ENCODE data around the gene DGKD.
A peak's percentile ranks its signal among the peaks of the same experiment; 100 is the strongest.
"Not testable (repeated sequence)": the region's sequence is repeated elsewhere in the genome, so short reads cannot be mapped to it uniquely, and the experiment has no call there.

The DGKD gene, protein sequence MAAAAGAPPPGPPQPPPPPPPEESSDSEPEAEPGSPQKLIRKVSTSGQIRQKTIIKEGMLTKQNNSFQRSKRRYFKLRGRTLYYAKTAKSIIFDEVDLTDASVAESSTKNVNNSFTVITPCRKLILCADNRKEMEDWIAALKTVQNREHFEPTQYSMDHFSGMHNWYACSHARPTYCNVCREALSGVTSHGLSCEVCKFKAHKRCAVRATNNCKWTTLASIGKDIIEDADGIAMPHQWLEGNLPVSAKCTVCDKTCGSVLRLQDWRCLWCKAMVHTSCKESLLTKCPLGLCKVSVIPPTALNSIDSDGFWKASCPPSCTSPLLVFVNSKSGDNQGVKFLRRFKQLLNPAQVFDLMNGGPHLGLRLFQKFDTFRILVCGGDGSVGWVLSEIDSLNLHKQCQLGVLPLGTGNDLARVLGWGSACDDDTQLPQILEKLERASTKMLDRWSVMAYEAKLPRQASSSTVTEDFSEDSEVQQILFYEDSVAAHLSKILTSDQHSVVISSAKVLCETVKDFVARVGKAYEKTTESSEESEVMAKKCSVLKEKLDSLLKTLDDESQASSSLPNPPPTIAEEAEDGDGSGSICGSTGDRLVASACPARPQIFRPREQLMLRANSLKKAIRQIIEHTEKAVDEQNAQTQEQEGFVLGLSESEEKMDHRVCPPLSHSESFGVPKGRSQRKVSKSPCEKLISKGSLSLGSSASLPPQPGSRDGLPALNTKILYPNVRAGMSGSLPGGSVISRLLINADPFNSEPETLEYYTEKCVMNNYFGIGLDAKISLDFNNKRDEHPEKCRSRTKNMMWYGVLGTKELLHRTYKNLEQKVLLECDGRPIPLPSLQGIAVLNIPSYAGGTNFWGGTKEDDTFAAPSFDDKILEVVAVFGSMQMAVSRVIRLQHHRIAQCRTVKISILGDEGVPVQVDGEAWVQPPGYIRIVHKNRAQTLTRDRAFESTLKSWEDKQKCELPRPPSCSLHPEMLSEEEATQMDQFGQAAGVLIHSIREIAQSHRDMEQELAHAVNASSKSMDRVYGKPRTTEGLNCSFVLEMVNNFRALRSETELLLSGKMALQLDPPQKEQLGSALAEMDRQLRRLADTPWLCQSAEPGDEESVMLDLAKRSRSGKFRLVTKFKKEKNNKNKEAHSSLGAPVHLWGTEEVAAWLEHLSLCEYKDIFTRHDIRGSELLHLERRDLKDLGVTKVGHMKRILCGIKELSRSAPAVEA
- total RNA-seq = 55.7 to 121 reads per million in 2 experiments

DNA sequence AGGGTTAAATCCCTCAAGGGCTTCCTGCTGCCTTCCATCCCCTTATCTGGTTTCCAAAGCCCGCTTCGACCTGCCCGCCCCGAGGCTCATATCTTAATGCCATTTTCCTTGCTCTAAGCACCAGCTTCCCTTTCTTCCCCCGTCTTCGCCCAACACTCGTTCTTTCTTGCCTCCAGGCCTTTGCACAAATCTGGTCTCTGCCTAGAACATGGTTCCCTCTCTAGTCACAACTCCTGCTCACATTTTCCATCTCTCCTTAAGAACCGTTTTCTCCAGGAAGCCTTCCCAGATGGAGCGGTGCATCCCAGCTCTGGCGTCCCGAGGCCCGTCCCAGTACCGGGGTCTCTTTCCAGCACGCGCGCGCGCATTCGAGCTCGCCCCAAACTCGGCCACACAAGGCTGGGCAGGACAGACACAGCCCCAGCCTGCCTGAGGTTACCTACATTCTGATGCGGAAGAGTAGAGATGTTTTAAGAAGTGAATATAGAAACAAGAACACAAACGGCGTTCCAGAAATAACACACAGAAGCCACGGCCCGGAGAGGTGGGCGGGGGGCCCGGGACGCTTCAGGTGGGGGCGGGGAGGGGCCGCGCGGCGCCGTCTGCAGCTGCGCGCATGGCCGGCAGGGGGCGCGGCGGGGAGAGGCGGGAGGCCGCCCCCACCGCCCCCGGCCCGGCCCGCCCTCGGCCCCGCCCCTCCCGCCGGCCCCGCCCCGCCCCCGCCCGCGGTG lies at the start of gene DGKD:
Gene DGKD, plus strand, starts transcription at position 726 of the 731 bp plus-strand sequence. CDS start 25 bp downstream, outside the sequence.
- peak; percentile 65 for DNase-seq (ENCODE audit: low read depth)

GRCh38 chr2:233307565-233307964 lies 46.7 kb upstream of the DGKD start, which contains the start of gene SAG:
SAG (plus strand) TSS chr2:233307816; CDS start chr2:233309190, 1,374 bp downstream.
- no peak for DNase-seq (ENCODE audit: low read depth)

DNA sequence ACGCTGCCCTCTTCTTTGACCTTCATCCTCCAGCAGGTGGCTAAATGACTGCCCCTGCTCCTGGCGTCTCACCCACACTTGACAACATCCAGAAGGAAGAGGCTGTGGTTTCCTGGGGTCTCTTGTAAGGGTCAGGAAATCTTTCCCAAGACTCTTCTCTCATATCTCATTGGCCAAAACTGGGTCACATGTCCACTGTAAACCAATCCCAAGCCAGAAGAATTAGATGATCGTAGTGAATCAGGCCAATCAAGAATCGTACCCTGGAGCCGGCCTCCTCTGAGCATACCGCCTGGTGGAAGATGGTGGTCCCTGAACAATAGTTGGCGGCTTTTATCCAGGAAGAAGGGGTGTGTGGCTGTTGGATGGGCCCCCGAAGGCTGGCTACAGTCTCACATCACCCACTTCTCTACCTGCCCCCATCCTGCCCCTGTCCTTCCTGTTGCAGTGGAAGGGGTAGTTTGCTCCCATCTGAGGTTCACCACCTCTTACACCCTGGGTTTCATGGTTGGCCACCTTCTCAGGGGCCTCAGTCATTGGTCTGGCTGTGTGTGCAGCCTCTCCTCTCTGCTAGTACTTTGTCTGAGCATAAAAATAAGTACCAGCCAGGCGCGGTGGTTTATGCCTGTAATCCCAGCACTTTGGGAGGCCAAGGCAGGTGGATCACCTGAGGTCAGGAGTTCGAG lies 42.9 kb upstream of the DGKD start:
- DNase-seq (ENCODE audit: low read depth) = no peak

- no peak for DNase-seq (ENCODE audit: low read depth)
These were observed 41.4 kb upstream of the DGKD start for GRCh38 chr2:233312874-233313273.

- no peak for DNase-seq (ENCODE audit: low read depth)
These were observed 39.9 kb upstream of the DGKD start for GRCh38 chr2:233314180-233314925.

DNA sequence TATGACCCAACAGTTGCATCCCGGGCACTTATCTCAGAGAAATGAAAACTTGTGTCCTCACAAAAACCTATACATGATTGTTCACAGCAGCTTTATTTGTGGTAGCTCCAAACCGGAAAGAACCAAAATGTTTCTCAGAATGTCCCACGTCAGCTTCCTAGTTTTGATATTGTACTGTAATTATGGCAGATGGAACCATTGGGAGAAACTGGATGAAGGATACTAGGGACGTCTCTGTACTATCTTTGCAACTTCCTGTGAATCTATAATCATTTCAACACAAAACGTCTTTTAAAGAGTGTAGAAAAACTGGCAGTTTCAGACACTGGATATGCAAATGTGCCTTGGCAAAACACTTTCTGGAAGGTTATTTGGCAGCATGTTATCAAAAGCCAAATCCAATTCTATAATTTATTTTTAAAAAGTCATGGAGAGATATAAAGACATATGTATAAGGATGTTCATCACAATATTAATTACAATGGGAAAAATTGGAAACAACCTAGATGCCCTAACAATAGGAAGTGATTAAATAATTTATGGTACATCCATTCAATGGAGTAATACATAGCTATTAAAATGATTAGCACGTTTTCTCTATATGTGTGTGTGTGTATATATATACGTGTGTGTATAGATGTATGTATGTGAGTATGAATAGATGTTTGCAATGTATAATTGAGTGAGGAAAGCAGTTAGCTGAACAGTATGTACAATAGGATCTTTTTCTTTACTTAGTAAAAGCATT lies 36.9 kb upstream of the DGKD start:
- DNase-seq (ENCODE audit: low read depth) = no peak

- no peak for DNase-seq (ENCODE audit: low read depth)
These were observed 35.0 kb upstream of the DGKD start for GRCh38 chr2:233319256-233319655.

DNA sequence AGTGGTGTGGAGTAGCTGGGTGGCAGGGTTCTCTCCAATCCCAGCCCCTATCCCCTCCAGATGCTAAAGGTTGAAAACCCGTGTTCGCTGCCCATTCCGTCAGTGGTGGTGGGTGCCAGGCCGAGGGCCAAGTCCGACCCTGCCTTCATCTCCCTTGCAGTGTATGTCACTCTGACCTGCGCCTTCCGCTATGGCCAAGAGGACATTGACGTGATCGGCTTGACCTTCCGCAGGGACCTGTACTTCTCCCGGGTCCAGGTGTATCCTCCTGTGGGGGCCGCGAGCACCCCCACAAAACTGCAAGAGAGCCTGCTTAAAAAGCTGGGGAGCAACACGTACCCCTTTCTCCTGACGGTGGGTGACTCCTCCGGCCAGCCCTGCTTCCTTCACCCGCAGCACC lies 33.8 kb upstream of the DGKD start:
- DNase-seq (ENCODE audit: low read depth) = no peak

DNA sequence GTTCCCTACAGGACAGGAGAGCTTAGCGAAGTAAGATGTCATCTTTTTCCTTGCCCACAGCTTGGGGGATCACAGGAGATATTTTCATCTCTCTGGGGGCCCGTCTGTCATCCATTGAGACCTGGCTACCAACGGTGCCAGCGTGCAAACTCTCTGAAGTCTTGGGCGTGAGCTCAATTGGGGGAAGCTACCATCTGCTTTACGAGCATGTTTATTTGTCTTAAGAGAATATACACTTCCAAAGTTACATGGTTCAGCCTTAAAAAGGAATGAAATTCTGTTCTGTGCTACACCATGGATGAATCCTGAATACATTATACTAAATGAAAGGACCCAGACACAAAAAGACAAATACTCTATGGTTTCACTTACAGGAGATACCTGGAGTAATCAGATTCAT lies 33.1 kb upstream of the DGKD start:
- no peak for DNase-seq (ENCODE audit: low read depth)

GRCh38 chr2:233323851-233324250 lies 30.4 kb upstream of the DGKD start:
- DNase-seq (ENCODE audit: low read depth) = no peak

- no peak for DNase-seq (ENCODE audit: low read depth)
These were observed 29.0 kb upstream of the DGKD start for GRCh38 chr2:233325256-233325655.

DNA sequence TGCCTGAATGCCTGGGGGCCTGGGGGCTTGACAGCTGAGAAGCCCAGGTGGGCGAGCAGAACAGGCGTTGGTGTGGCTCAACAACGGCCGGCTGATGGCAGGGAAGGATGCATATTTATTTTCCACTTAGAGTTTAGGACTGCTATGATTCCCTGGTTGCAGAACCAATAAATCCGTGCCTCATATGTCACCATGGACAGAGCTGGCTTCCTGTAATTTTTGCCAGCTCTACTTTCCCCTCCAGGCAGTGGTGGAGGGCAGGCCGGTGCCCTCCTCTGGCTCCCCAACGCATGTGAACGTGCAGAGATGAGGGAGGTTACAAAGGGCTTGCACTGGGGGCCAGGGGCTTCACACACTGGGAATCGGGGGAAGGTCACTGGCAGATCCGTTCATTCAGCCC lies 28.5 kb upstream of the DGKD start:
- no peak for DNase-seq (ENCODE audit: low read depth)

DNA sequence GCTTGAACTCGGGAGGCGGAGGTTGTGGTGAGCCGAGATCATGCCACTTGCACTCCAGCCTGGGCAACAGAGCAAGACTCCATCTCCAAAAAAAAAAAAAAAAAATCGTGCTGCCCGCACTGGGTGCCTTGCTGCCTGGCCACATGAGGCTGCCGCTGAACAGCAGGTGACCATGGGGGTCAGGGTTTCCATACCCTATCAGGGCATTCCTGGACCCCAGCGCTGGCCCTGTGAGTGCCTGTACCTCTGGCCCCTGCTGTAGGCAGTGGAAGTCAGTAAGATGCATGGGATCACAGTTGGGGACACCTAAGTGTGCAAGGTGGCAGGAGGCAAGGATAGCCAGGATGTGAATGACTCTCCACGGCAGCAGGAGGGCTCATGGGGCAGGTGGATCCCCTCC lies 27.8 kb upstream of the DGKD start:
- no peak for DNase-seq (ENCODE audit: low read depth)

- DNase-seq (ENCODE audit: low read depth) = no peak
These were observed 25.4 kb upstream of the DGKD start for GRCh38 chr2:233328922-233329321.

- DNase-seq (ENCODE audit: low read depth) = no peak
These were observed 24.7 kb upstream of the DGKD start for GRCh38 chr2:233329489-233330135.

- DNase-seq (ENCODE audit: low read depth) = peak; percentile 64
These were observed 22.8 kb upstream of the DGKD start for GRCh38 chr2:233331536-233331935.

- no peak for DNase-seq (ENCODE audit: low read depth)
These were observed 22.2 kb upstream of the DGKD start for GRCh38 chr2:233332125-233332524.

- no peak for DNase-seq (ENCODE audit: low read depth)
These were observed 19.4 kb upstream of the DGKD start for GRCh38 chr2:233334915-233335314.

- not testable (repeated sequence) for DNase-seq (ENCODE audit: low read depth)
These were observed 18.2 kb upstream of the DGKD start for GRCh38 chr2:233336091-233336490.
